Astrocyte (in vitro differentiated cells and primary cell): ENCODE results near the gene RWDD2A. TPM values are rescaled to one million over a fixed set of nuclear protein-coding genes. Genes with fewer than 3 reads are reported as not detected.

Source experiments
- DNase-seq: peaks from one replicate; pipeline ENCODE4 v3.0.0-alpha.2; 2010; ENCODE audit warnings: low read depth
- FAIRE-seq: peaks from 2 replicates; lab custom pipeline; 2011; peaks lifted over from hg19 to GRCh38; lab: Jason Lieb, UNC
- H2AFZ ChIP-seq: 2 replicates; pipeline ENCODE4 v1.6.0; 2012; ENCODE audit warnings: low read depth, low read length, inconsistent platforms
- H3K27ac ChIP-seq: 2 replicates; pipeline ENCODE4 v1.5.1; 2011; ENCODE audit warnings: low read depth, low read length, inconsistent platforms
- H3K27me3 ChIP-seq: 2 replicates; pipeline ENCODE4 v1.6.0; 2011; ENCODE audit warnings: low read length, inconsistent platforms; ENCODE audit not compliant: insufficient read depth
- H3K36me3 ChIP-seq: 2 replicates; pipeline ENCODE4 v1.5.1; 2011; ENCODE audit warnings: low read length, inconsistent platforms; ENCODE audit not compliant: insufficient read depth
- H3K4me1 ChIP-seq: 2 replicates; pipeline ENCODE4 v1.5.1; 2011; ENCODE audit warnings: low read length, inconsistent platforms; ENCODE audit not compliant: insufficient read depth
- H3K4me2 ChIP-seq: 2 replicates; pipeline ENCODE4 v1.6.0; 2012; ENCODE audit warnings: low read length, inconsistent platforms
- H3K4me3 ChIP-seq: 2 replicates; pipeline ENCODE4 v1.5.1; 2011; ENCODE audit warnings: low read depth, mild to moderate bottlenecking, low read length, inconsistent platforms; ENCODE audit not compliant: insufficient read depth
- H3K79me2 ChIP-seq: 2 replicates; pipeline ENCODE4 v1.6.0; 2012; ENCODE audit warnings: mild to moderate bottlenecking, low read length, inconsistent platforms; ENCODE audit not compliant: insufficient read depth
- H3K9ac ChIP-seq: 2 replicates; pipeline ENCODE4 v1.6.0; 2012; ENCODE audit warnings: mild to moderate bottlenecking, low read length, inconsistent platforms
- H3K9me3 ChIP-seq: 2 replicates; pipeline ENCODE4 v1.5.1; 2012; ENCODE audit warnings: low read depth, mild to moderate bottlenecking, low read length, inconsistent platforms; ENCODE audit not compliant: insufficient read depth
- H4K20me1 ChIP-seq: 2 replicates; pipeline ENCODE4 v1.6.0; 2012; ENCODE audit warnings: low read length, inconsistent platforms; ENCODE audit not compliant: insufficient read depth
- H3K27ac Mint-ChIP-seq: one replicate; pipeline ENCODE4 v1.8.0; 2021; ENCODE audit warnings: mild to moderate bottlenecking, mixed read lengths; ENCODE audit not compliant: unreplicated experiment
- H3K27me3 Mint-ChIP-seq: one replicate; pipeline ENCODE4 v1.8.0; 2021; ENCODE audit warnings: low read depth, mixed read lengths; ENCODE audit not compliant: unreplicated experiment
- H3K36me3 Mint-ChIP-seq: one replicate; pipeline ENCODE4 v1.8.0; 2021; ENCODE audit warnings: low read depth, mixed read lengths; ENCODE audit not compliant: unreplicated experiment
- H3K4me1 Mint-ChIP-seq: one replicate; pipeline ENCODE4 v1.8.0; 2021; ENCODE audit warnings: low read depth, mixed read lengths; ENCODE audit not compliant: unreplicated experiment
- H3K4me3 Mint-ChIP-seq: one replicate; pipeline ENCODE4 v1.8.0; 2021; ENCODE audit warnings: mild to moderate bottlenecking, moderate library complexity, mixed read lengths; ENCODE audit not compliant: unreplicated experiment
- H3K9me3 Mint-ChIP-seq: one replicate; pipeline ENCODE4 v1.8.0; 2021; ENCODE audit warnings: mild to moderate bottlenecking, mixed read lengths; ENCODE audit not compliant: unreplicated experiment
- CTCF ChIP-seq: IDR thresholded peaks from 2 replicates; pipeline ENCODE4 v1.5.1; 2011; ENCODE audit warnings: low read depth, mild to moderate bottlenecking, inconsistent platforms, low read length, moderate library complexity; ENCODE audit not compliant: insufficient read depth
- EZH2 ChIP-seq: IDR thresholded peaks from 2 replicates; pipeline ENCODE4 v1.6.1; 2012; ENCODE audit warnings: mild to moderate bottlenecking, low read length, inconsistent platforms; ENCODE audit not compliant: insufficient read depth
- total RNA-seq: library from RNA; stranded (reverse); gene quantifications from 2 replicates; pipeline ENCODE4 v1.2.1, GENCODE V29; 2021

The RWDD2A gene
- total RNA-seq, 1 donor from 2014 or later: 4.9 TPM

- Mint-ChIP-seq H3K9me3 (no peaks in the 10 kb centered on the region), H3K27ac (no peak overlapping the region), H3K4me3 (no peak overlapping the region), H3K4me1 (peaks cover 3% of the 10 kb centered on the region), H3K27me3 (no peaks in the 10 kb centered on the region), H3K36me3 (peaks cover 15% of the 10 kb centered on the region)
- TF ChIP-seq EZH2 (no peak), CTCF (no peak)
- FAIRE-seq (no peak), DNase-seq (no peak)
- H4K20me1 ChIP-seq: no peaks in the 10 kb centered on the region
- no peak overlapping the region for H3K27ac ChIP-seq
- no peak overlapping the region for H2AFZ ChIP-seq
- H3K9me3 ChIP-seq: no peaks in the 10 kb centered on the region
- H3K4me3 ChIP-seq: no peak overlapping the region
- no peak overlapping the region for H3K4me2 ChIP-seq
- no peaks in the 10 kb centered on the region for H3K27me3 ChIP-seq
- H3K4me1 ChIP-seq: no peaks in the 10 kb centered on the region
- H3K36me3 ChIP-seq: peaks cover 18% of the 10 kb centered on the region
- no peaks in the 10 kb centered on the region for H3K79me2 ChIP-seq
- no peak overlapping the region for H3K9ac ChIP-seq
Observed at GRCh38 chr6:83152913-83153312, 40.2 kb upstream of the RWDD2A start.

- Histone ChIP-seq H4K20me1 (no peaks in the 10 kb centered on the region), H3K4me2 (no peak overlapping the region), H3K4me3 (no peak overlapping the region), H3K9me3 (no peaks in the 10 kb centered on the region), H3K36me3 (peaks cover 18% of the 10 kb centered on the region), H3K4me1 (no peaks in the 10 kb centered on the region), H3K27me3 (no peaks in the 10 kb centered on the region), H3K27ac (no peak overlapping the region), H2AFZ (no peak overlapping the region), H3K79me2 (no peaks in the 10 kb centered on the region), H3K9ac (no peak overlapping the region)
- H3K9me3 Mint-ChIP-seq: no peaks in the 10 kb centered on the region
- no peaks in the 10 kb centered on the region for H3K27me3 Mint-ChIP-seq
- no peak overlapping the region for H3K4me3 Mint-ChIP-seq
- H3K36me3 Mint-ChIP-seq: peaks cover 13% of the 10 kb centered on the region
- peaks cover 3% of the 10 kb centered on the region for H3K4me1 Mint-ChIP-seq
- no peak for DNase-seq
- no peak overlapping the region for H3K27ac Mint-ChIP-seq
- TF ChIP-seq CTCF (no peak), EZH2 (no peak)
- peak; percentile 85 for FAIRE-seq
Observed at GRCh38 chr6:83153883-83154521, 39.2 kb upstream of the RWDD2A start.

GRCh38 chr6:83155794-83156193 is 37.4 kb upstream of the RWDD2A start:
- no peak overlapping the region for H3K4me3 Mint-ChIP-seq
- TF ChIP-seq CTCF (no peak), EZH2 (no peak)
- no peak overlapping the region for H2AFZ ChIP-seq
- no peaks in the 10 kb centered on the region for H3K27me3 Mint-ChIP-seq
- H4K20me1 ChIP-seq: no peaks in the 10 kb centered on the region
- DNase-seq (no peak), FAIRE-seq (no peak)
- H3K4me1 ChIP-seq: no peaks in the 10 kb centered on the region
- H3K27ac ChIP-seq: no peak overlapping the region
- no peak overlapping the region for H3K27ac Mint-ChIP-seq
- H3K79me2 ChIP-seq: no peaks in the 10 kb centered on the region
- no peaks in the 10 kb centered on the region for H3K9me3 Mint-ChIP-seq
- H3K4me1 Mint-ChIP-seq: peaks cover 3% of the 10 kb centered on the region
- H3K36me3 Mint-ChIP-seq: peaks cover 13% of the 10 kb centered on the region
- no peak overlapping the region for H3K9ac ChIP-seq
- no peaks in the 10 kb centered on the region for H3K9me3 ChIP-seq
- no peak overlapping the region for H3K4me2 ChIP-seq
- H3K4me3 ChIP-seq: no peak overlapping the region
- H3K27me3 ChIP-seq: no peaks in the 10 kb centered on the region
- peaks cover 23% of the 10 kb centered on the region for H3K36me3 ChIP-seq
